ENCODE results near the gene SPTAN1.
A peak's percentile ranks its signal among the peaks of the same experiment; 100 is the strongest.
"Not testable (repeated sequence)": the region's sequence is repeated elsewhere in the genome, so short reads cannot be mapped to it uniquely, and the experiment has no call there.

The SPTAN1 gene

DNA sequence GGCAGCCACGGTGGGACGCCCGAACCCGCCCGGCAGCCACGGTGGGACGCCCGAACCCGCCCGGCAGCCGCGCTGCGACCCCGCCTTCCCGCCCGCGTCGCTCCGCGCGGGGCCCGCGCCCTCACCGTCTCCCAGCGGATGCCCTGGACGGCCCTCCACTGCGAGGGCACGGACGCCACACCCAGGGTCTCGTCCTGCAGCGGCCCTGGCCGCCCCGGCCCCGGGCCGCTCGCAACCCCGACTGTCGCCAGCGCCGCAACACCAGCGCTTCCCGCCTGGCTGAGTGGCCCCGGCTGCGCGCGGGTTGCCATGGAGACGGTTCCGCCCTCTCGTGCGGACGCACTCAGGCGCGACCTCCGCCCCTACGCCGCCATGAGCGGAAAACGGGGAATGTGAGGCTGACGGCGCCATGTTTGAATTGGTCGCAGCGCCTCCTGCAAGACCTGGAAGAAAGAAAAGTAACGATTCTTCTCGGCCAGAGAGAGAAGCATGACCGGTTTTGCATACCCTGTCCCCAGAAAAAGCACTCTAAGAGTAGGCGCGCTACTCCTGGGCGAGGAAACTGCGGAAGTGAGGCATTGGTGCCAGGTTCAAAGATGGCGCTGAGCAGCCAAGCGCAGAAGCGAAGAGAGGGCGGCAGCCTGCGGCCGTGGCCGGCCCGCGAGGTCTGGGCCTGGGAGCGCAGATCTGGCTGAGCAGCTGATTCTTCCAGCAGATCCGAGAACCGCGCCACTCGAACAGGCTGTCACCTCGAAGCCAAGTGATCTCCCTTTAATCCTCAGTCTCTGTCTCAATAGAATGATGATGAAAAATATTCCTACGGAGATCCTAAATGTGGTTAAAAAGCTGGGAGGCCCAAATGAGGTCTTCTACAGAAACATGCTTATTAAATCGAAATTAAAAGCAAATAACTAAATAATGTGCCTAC lies 104.3 kb downstream of the SPTAN1 start, which contains the start of gene DYNC2I2:
TSS of gene DYNC2I2 (minus strand) at position 432 of the 928 bp plus-strand sequence. CDS start at position 311, 121 bp downstream.
- DNase-seq (ENCODE audit: low read depth in 3 of 3, low spot score in 1 of 3): peak; percentile 90 to 94 (median 90)

DNA sequence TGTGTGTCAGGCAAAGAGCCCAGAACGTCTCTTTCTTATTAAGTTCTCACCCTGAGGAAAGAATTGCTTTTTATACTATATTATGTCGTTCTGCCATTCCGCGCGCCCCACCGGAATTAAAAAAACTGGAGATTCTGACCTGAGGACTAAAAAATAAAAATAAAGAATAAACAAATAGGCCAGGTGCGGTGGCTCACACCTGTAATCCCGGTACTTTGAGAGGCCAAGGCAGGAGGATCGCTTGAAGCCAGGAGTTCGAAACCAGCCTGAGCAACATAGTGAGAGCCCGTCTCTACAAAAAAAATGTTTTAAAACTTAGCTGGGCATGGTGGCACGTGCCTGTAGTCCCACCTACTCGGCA lies 104.9 kb downstream of the SPTAN1 start:
- no peak for DNase-seq (ENCODE audit: low read depth in 3 of 3, low spot score in 1 of 3)

DNA sequence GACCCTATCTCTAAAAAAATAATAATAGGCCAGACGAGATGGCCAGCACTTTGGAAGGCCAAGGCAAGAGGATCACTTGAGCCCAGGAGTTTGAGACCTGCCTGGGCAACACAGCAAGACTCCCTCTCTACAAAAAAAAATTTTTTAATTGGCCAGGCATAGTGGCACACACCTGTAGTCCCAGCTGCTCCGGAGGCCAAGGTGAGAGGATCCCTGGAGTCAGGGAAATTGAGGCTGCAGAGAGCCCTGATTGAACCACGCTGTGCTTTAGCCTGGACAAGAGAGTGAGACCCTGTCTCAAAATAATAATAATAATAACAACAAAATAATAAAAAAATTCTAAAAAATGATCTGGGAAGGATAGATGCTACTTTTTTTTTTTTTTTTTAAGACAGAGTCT lies 105.4 kb downstream of the SPTAN1 start:
- no peak for DNase-seq (ENCODE audit: low read depth in 3 of 3, low spot score in 1 of 3)

DNA sequence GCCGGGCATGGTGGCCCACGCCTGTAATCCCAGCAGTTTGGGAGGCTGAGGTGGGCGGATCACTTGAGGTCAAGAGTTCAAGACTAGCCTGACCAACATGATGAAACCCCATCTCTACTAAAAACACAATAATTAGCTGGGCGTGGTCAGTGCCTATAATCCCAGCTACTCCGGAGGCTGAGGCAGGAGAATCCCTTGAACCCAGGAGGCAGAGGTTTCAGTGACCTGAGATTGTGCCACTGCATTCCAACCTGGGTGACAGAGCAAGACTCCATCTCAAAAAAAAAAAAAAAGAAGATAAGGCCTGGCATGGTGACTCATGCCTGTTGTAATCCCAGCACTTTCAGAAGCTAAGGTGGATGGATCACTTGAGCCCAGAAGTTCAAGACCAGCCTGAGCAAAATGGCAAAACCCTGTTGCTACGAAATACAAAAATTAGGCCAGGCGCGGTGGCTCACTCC lies 114.1 kb downstream of the SPTAN1 start:
- not testable (repeated sequence) for DNase-seq (ENCODE audit: low read depth in 3 of 3, low spot score in 1 of 3)

DNA sequence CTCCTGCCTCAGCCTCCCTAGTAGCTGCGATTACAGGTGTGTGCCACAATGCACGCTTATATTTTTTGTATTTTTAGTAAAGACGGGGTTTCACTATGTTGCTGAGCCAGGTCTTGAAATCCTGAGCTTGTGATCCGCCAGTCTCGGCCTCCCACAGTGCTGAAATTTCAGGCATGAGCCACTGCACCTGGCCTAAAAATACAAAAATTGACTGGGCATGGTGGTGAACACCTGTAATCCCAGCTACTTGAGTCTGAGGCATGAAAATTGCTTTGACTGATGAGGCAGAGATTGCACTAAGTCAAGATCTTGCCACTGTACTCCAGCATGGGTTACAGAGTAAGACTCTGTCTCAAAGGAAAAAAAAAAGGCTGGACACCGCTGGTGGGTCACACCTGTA lies 117.4 kb downstream of the SPTAN1 start:
- DNase-seq (ENCODE audit: low read depth in 3 of 3, low spot score in 1 of 3): no peak

DNA sequence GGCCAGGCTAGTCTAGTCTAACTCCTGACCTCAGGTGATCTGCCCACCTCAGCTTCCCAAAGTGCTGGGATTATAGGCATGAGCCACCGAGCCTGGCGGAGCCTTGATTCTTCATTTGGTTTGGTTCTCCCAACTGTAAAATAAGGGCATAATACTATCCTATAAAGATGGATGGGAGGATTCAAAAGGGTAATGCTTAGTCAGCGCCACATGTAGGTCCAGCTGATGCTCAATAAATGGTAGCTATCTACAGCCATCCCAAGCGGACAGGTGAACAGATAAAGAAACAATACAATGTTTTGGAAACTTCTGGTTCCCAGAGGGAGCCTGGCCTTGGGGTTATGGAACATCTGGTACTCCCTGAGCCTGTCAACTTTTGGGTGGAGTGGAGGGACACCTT lies 123.0 kb downstream of the SPTAN1 start:
- no peak for DNase-seq (ENCODE audit: low read depth in 3 of 3, low spot score in 1 of 3)

DNA sequence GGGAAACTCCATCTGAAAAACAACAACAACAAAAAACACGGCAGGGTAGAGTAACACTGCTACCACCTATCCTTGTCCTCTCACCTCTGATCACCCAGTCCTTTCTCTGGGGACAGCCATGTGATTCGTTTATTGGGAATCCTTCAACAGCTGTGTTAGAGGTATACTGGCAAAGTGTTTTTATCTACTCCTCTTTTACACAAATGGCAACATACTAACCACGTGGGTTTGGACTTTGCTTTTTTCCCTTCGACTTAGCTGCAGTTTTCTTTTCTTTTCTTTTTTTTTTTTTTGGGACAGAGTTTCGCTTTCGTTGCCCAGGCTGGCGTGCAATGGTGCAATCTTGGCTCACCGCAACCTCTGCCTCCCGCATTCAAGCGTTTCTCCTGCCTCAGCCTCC lies 125.4 kb downstream of the SPTAN1 start:
- DNase-seq (ENCODE audit: low read depth in 3 of 3, low spot score in 1 of 3): no peak
